NT2/D1 (cell line): ENCODE measurements around the gene DSCAM.

ENCODE experiments used
- SUZ12 ChIP-seq: IDR thresholded peaks from 2 replicates; pipeline ENCODE4 v1.6.1; 2011; ENCODE audit not compliant: insufficient read length, insufficient read depth; ENCODE audit errors: extremely low read depth
- ZNF274 ChIP-seq: IDR thresholded peaks from 2 replicates; pipeline ENCODE4 v1.6.1; 2011; ENCODE audit warnings: mild to moderate bottlenecking, low read depth, low read length

- TF ChIP-seq ZNF274 (no peak), SUZ12 (no peak)
Measured at GRCh38 chr21:40057331-40057730, 789.6 kb downstream of the DSCAM start.
